ENCODE measurements around the gene UFD1. TPM values are rescaled to one million over a fixed set of nuclear protein-coding genes. Genes with fewer than 3 reads are reported as not detected.

UFD1 gene
- polyA plus RNA-seq, 1 of the 3 experiments (the other 2 are of a cell fraction) = 111 TPM

DNA sequence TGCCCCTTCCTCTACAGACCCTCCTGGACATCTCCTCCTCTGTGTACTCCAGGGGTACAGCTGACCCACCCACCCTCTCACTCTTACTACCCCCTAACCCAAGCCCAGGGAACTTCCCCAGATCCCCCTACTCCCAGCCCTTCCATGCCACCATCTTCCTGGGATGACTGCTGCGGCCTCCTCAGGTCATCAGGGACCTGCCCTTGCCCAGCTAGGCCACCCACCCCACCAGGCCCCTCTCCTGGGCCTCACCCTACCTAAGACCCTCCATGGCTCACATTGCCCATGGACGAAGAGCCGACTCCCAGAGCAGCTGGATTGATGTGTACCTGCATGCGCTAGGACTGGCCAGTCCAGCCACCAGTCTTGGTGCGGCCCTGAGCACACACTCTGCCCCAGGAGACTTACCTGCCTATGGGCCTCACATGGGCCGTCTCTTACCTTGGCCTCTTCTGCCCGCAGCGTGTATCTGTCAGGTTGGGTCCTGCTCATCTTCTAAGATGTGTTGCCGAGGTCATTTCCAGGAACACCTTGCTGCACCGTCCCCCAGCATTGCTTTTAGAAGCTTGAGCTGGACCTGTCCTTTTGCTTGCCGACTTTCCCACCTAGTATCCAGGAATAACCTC is 47.2 kb upstream of the UFD1 start:
- Histone ChIP-seq H4K20me1 (ENCODE audit: insufficient read depth) (no peaks in the 10 kb centered on the region), H3K36me3 (replicated peaks in 1 of 2; ENCODE audit: control insufficient read depth in 1 of 2, insufficient read depth in 2 of 2, low read length in 1 of 2) (no peaks in the 10 kb centered on the region), H3F3A (replicated peaks; ENCODE audit: insufficient read depth) (no peaks in the 10 kb centered on the region), H3K4me1 (ENCODE audit: control insufficient read depth in 1 of 2, insufficient read depth in 2 of 2, low read depth in 1 of 2, low read length in 1 of 2) (peaks cover 0 to 10% of the 10 kb centered on the region in 2 experiments; a peak in 1 of 4 replicates), H3K4me3 (ENCODE audit: low read depth in 2 of 2, low read length in 1 of 2) (no peak overlapping the region), H3K27ac (ENCODE audit: low read depth in 2 of 2, low read length in 1 of 2) (no peak overlapping the region), H3K9me2 (no peaks in the 10 kb centered on the region), H3K9me3 (no peaks in the 10 kb centered on the region), H3K27me3 (ENCODE audit: insufficient read depth) (no peaks in the 10 kb centered on the region; the same call in 1 of the 2 replicates), H3K4me2 (no peak overlapping the region), H3K9ac (no peak overlapping the region), H3K79me2 (ENCODE audit: insufficient read depth) (no peaks in the 10 kb centered on the region), H2AFZ (ENCODE audit: low read depth) (no peak overlapping the region)
- ChIA-PET CTCF (interaction anchor here (1.5 kb wide), 1 partner anchor 65 kb away, joined by 3 read pairs; no protein-coding TSS in a partner anchor), POLR2A (no interaction called here)
- TF ChIP-seq SMC3 (IDR thresholded peaks at IDR 0.05; ENCODE audit: low read depth, low read length) (no peak), JUND (IDR thresholded peaks at IDR 0.05) (no peak), IRF3 (IDR thresholded peaks at IDR 0.05; ENCODE audit: low read depth, low read length) (no peak), CHD2 (IDR thresholded peaks at IDR 0.05; ENCODE audit: low read length, partially characterized antibody) (no peak), USF1 (IDR thresholded peaks at IDR 0.05; ENCODE audit: borderline replicate concordance, low read depth) (no peak), ZBTB33 (IDR thresholded peaks at IDR 0.05; ENCODE audit: borderline replicate concordance, low read depth) (no peak), RFX5 (IDR thresholded peaks at IDR 0.05; ENCODE audit: low read length) (no peak), TAF1 (IDR thresholded peaks at IDR 0.05; ENCODE audit: borderline replicate concordance, low read depth, low read length) (no peak), MEF2A (IDR thresholded peaks at IDR 0.05; ENCODE audit: borderline replicate concordance, low read depth) (no peak), GATA2 (CRISPR knock-in tag; IDR thresholded peaks at IDR 0.05) (no peak), FOSL2 (IDR thresholded peaks at IDR 0.05; ENCODE audit: borderline replicate concordance, low read depth) (no peak)
- 79% methylated on average over 7 of the region's 11 CpGs for WGBS (ENCODE audit: low lambda C conversion rate)
- no peak for DNase-seq

DNA sequence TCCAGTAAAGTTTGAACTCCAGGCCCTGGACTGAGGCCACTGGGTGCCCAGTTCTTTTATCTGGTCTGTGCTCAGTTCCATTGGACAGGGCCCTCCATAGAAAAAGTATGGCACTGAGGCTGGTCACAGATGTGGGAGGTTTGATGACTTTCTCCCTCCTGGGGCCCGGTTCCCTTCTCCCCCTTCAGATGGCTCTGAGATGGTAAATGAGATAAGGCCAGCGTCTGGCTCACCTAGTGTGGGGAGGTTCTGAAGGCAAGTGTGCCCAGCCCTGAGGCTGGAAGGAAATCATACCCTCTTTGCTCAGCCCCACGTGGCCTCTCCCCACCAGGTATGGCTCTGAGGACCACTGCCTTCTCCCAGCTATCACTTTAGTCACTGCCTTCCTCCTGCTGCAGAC is 46.7 kb upstream of the UFD1 start:
- TF ChIP-seq USF1 (IDR thresholded peaks at IDR 0.05; ENCODE audit: borderline replicate concordance, low read depth) (no peak), MXI1 (IDR thresholded peaks at IDR 0.05; ENCODE audit: low read depth, low read length) (no peak), MAX (IDR thresholded peaks at IDR 0.05; ENCODE audit: low read depth) (no peak), EP300 (IDR thresholded peaks at IDR 0.05; ENCODE audit: borderline replicate concordance in 1 of 2, low read depth in 1 of 2, low read length in 1 of 2) (no peak), NFIC (IDR thresholded peaks at IDR 0.05; ENCODE audit: borderline replicate concordance) (no peak), SIN3A (IDR thresholded peaks at IDR 0.05; ENCODE audit: borderline replicate concordance, low read depth, low read length) (no peak), RFX5 (IDR thresholded peaks at IDR 0.05; ENCODE audit: low read length) (no peak), FOSL2 (IDR thresholded peaks at IDR 0.05; ENCODE audit: borderline replicate concordance, low read depth) (no peak)
- no peaks in the 10 kb centered on the region for H3K79me2 ChIP-seq (ENCODE audit: insufficient read depth)
- no peak overlapping the region for H2AFZ ChIP-seq (ENCODE audit: low read depth)
- no peaks in the 10 kb centered on the region for H3K9me2 ChIP-seq
- H3K27me3 ChIP-seq (ENCODE audit: insufficient read depth) = no peaks in the 10 kb centered on the region; the same call in 1 of the 2 replicates
- no peaks in the 10 kb centered on the region for H3K9me3 ChIP-seq
- peaks cover 0 to 10% of the 10 kb centered on the region in 2 experiments; a peak in 1 of 4 replicates for H3K4me1 ChIP-seq (ENCODE audit: control insufficient read depth in 1 of 2, insufficient read depth in 2 of 2, low read depth in 1 of 2, low read length in 1 of 2)
- H3K27ac ChIP-seq (ENCODE audit: low read depth in 2 of 2, low read length in 1 of 2) = no peak overlapping the region
- CTCF ChIA-PET = no interaction called here
- H3K9ac ChIP-seq = no peak overlapping the region
- no peak overlapping the region for H3K4me3 ChIP-seq (ENCODE audit: low read depth in 2 of 2, low read length in 1 of 2)
- no peaks in the 10 kb centered on the region for H4K20me1 ChIP-seq (ENCODE audit: insufficient read depth)
- POLR2A ChIA-PET = no interaction called here
- no peaks in the 10 kb centered on the region for H3F3A ChIP-seq (replicated peaks; ENCODE audit: insufficient read depth)
- DNase-seq = no peak
- no peaks in the 10 kb centered on the region for H3K36me3 ChIP-seq (replicated peaks in 1 of 2; ENCODE audit: control insufficient read depth in 1 of 2, insufficient read depth in 2 of 2, low read length in 1 of 2)
- H3K4me2 ChIP-seq = no peak overlapping the region
- 73% methylated on average over 3 of the region's 3 CpGs for WGBS (ENCODE audit: low lambda C conversion rate)

All from SK-N-SH (cell line).